ENCODE results near the gene PLA2G5. TPM values are rescaled to one million over a fixed set of nuclear protein-coding genes. Genes with fewer than 3 reads are reported as not detected.
"Not testable (repeated sequence)": the region's sequence is repeated elsewhere in the genome, so short reads cannot be mapped to it uniquely, and the experiment has no call there.

The PLA2G5 gene
- total RNA-seq, 4 donors from 2014 or later: 1.1 to 5.0 (median 2.2) TPM

GRCh38 chr1:20052386-20052785, 17.6 kb upstream of the PLA2G5 start:
- DNase-seq: no peak
- Histone ChIP-seq H3K36me3 (no peaks in the 10 kb centered on the region), H3K4me3 (replicated peaks in 1 of 3) (no peak overlapping the region), H3K9me3 (no peaks in the 10 kb centered on the region), H3K27me3 (no peaks in the 10 kb centered on the region), H3K4me1 (no peaks in the 10 kb centered on the region), H3K27ac (no peak overlapping the region)
- whole genome bisulfite sequencing, 2 donors: 76 to 83% methylated on average over 2 of the region's 2 CpGs
- intact Hi-C loops (cut with DNase I): no loop called here
- no peak for TF ChIP-seq POLR2A (IDR thresholded peaks at IDR 0.05)
- no peak for TF ChIP-seq CTCF (IDR thresholded peaks at IDR 0.05)

- H3K4me3 ChIP-seq (replicated peaks in 1 of 3): no peak overlapping the region
- no peak for TF ChIP-seq POLR2A (IDR thresholded peaks at IDR 0.05)
- no peak for TF ChIP-seq CTCF (IDR thresholded peaks at IDR 0.05)
- no peak for DNase-seq
- no peaks in the 10 kb centered on the region for H3K27me3 ChIP-seq
- H3K27ac ChIP-seq: no peak overlapping the region
- intact Hi-C loops (cut with DNase I): no loop called here
- no peaks in the 10 kb centered on the region for H3K36me3 ChIP-seq
- 59 to 69% methylated on average over 5 of the region's 5 CpGs for WGBS, 2 donors
- no peaks in the 10 kb centered on the region for H3K4me1 ChIP-seq
- H3K9me3 ChIP-seq: no peaks in the 10 kb centered on the region
Observed at GRCh38 chr1:20057886-20058420, 12.0 kb upstream of the PLA2G5 start.

GRCh38 chr1:20058531-20058930, 11.5 kb upstream of the PLA2G5 start:
- intact Hi-C loops (cut with DNase I): no loop called here
- Histone ChIP-seq H3K36me3 (no peaks in the 10 kb centered on the region), H3K9me3 (no peaks in the 10 kb centered on the region), H3K4me1 (no peaks in the 10 kb centered on the region), H3K4me3 (replicated peaks in 1 of 3) (no peak overlapping the region), H3K27ac (no peak overlapping the region), H3K27me3 (no peaks in the 10 kb centered on the region)
- WGBS, 2 donors: 8 to 29% methylated on average over 1 of the region's 1 CpG
- no peak for TF ChIP-seq POLR2A (IDR thresholded peaks at IDR 0.05)
- no peak for TF ChIP-seq CTCF (IDR thresholded peaks at IDR 0.05)
- DNase-seq: no peak

- Histone ChIP-seq H3K4me1 (no peaks in the 10 kb centered on the region), H3K27me3 (no peaks in the 10 kb centered on the region), H3K36me3 (no peaks in the 10 kb centered on the region), H3K27ac (no peak overlapping the region), H3K9me3 (no peaks in the 10 kb centered on the region), H3K4me3 (replicated peaks in 1 of 3) (no peak overlapping the region)
- DNase-seq: no peak
- 86 to 89% methylated on average over 2 of the region's 2 CpGs for WGBS, 2 donors
- TF ChIP-seq CTCF (IDR thresholded peaks at IDR 0.05): no peak
- TF ChIP-seq POLR2A (IDR thresholded peaks at IDR 0.05): no peak
- intact Hi-C loops (cut with DNase I): no loop called here
Observed at GRCh38 chr1:20059847-20060246, 10.1 kb upstream of the PLA2G5 start.

- H3K4me3 ChIP-seq (replicated peaks in 1 of 3); H3K27ac ChIP-seq; intact Hi-C loops (cut with DNase I); H3K9me3 ChIP-seq; H3K27me3 ChIP-seq; DNase-seq; H3K36me3 ChIP-seq; H3K4me1 ChIP-seq: not testable (repeated sequence)
- 90 to 96% methylated on average over 7 of the region's 7 CpGs for WGBS, 2 donors
Observed at GRCh38 chr1:20060791-20061190, 9.2 kb upstream of the PLA2G5 start.

- no peak for DNase-seq
- no peaks in the 10 kb centered on the region for H3K9me3 ChIP-seq
- H3K4me1 ChIP-seq: no peaks in the 10 kb centered on the region
- H3K36me3 ChIP-seq: no peaks in the 10 kb centered on the region
- intact Hi-C loops (cut with DNase I): no loop called here
- no peak overlapping the region for H3K27ac ChIP-seq
- no peak overlapping the region for H3K4me3 ChIP-seq (replicated peaks in 1 of 3)
- no peaks in the 10 kb centered on the region for H3K27me3 ChIP-seq
- WGBS, 2 donors: 85 to 98% methylated on average over 4 of the region's 4 CpGs
- TF ChIP-seq POLR2A (IDR thresholded peaks at IDR 0.05): no peak
- TF ChIP-seq CTCF (IDR thresholded peaks at IDR 0.05): no peak
Observed at GRCh38 chr1:20061866-20062265, 8.1 kb upstream of the PLA2G5 start.

Data from thyroid gland (tissue), 4 donors.